MM.1S (cell line): ENCODE data around the gene OR2H1.

Source experiments
- CTCF ChIP-seq: fragments of 300-600 bp; sonication (generic); IDR thresholded peaks from 2 replicates; pipeline ENCODE4 v1.5.1; 2016; ENCODE audit warnings: antibody characterized with exemption, low read length, mixed read lengths
- EZH2 ChIP-seq: fragments of 300-600 bp; sonication (generic); optimal IDR thresholded peaks from 2 replicates; pipeline ENCODE3; 2017; ENCODE audit warnings: low read depth, mild to moderate bottlenecking, antibody characterized with exemption, low read length, mixed read lengths
- EZH2phosphoT487 ChIP-seq: fragments of 300-600 bp; sonication (generic); IDR thresholded peaks from 2 replicates; pipeline ENCODE4 v1.6.1; 2018; ENCODE audit warnings: antibody characterized with exemption, low read length

DNA sequence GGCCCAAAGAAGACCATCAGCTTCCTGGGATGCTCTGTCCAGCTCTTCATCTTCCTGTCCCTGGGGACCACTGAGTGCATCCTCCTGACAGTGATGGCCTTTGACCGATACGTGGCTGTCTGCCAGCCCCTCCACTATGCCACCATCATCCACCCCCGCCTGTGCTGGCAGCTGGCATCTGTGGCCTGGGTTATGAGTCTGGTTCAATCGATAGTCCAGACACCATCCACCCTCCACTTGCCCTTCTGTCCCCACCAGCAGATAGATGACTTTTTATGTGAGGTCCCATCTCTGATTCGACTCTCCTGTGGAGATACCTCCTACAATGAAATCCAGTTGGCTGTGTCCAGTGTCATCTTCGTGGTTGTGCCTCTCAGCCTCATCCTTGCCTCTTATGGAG lies 5.1 kb downstream of the OR2H1 start:
- TF ChIP-seq CTCF (no peak), EZH2 (no peak), EZH2phosphoT487 (no peak)
